ENCODE results near the gene MCC.

Gene MCC

DNA sequence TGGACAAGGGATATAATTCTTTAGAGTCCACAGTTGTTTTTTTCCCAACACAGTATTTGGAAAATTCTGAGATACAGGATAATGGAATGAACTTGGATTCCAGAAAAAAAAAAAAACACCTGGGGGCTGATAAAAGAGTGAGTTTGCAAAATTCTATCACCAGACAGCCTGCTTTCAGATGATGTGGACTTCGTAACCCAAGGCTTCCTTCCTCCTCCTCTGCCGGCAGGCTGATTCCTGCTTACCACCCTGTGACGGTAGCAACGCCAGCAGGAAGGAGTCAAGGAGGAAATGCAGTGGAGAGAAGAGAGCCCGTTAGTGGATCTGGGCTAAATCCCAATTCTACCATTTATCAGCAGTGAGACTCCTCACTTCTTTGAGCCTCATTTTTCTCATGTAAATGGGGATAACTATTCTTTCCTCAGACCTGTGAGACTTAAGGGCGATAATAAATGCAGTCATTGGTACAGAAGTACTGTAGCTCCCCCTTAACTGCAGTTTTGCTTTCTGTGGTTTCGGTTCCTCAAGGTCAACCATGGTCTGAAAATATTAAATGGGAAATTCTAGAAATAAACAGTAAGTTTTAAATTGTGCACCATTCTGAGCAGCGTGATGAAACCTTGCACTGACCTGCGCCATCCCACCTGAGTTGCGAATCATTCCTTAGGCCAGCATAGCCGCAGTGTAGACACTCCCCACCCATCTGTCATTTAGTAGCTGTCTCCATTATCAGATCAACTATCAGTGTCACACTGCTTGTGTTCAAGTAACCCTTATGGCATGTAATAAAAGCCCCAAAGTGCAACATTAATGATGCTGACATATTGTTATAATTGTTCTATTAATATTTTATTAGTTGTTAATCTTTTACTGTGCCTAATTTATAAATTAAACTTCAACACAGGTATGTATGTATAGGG lies 440.3 kb downstream of the MCC start:
- peak; percentile 49 for DNase-seq (ENCODE audit: low read depth)
- no peak for TF ChIP-seq CTCF (IDR thresholded peaks at IDR 0.05; ENCODE audit: low read length, missing control alignments)
- no peak overlapping the region for H3K4me3 ChIP-seq (replicated peaks; ENCODE audit: low read depth, low read length)

DNA sequence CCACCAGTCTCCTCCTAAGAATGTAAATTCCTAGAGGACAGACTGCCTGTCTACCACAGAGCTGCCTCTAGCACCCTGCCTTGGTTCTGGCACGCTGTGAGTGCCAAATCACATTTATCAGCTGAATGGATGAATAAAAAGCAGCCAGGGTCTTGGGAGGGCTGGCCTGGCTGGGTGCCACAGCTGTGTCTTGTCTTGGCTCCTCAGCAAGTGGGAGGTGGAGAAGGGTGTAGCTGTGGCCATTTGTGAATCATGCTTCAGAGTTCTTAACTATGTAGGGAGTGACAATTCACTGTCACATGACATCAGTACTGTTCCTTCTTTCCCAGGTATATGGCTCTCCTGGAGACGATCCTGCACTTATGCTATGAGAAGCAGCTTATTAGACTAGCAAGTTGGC lies 441.0 kb downstream of the MCC start:
- peak; percentile 69 for DNase-seq (ENCODE audit: low read depth)
- no peak overlapping the region for H3K4me3 ChIP-seq (replicated peaks; ENCODE audit: low read depth, low read length)
- no peak for TF ChIP-seq CTCF (IDR thresholded peaks at IDR 0.05; ENCODE audit: low read length, missing control alignments)

DNA sequence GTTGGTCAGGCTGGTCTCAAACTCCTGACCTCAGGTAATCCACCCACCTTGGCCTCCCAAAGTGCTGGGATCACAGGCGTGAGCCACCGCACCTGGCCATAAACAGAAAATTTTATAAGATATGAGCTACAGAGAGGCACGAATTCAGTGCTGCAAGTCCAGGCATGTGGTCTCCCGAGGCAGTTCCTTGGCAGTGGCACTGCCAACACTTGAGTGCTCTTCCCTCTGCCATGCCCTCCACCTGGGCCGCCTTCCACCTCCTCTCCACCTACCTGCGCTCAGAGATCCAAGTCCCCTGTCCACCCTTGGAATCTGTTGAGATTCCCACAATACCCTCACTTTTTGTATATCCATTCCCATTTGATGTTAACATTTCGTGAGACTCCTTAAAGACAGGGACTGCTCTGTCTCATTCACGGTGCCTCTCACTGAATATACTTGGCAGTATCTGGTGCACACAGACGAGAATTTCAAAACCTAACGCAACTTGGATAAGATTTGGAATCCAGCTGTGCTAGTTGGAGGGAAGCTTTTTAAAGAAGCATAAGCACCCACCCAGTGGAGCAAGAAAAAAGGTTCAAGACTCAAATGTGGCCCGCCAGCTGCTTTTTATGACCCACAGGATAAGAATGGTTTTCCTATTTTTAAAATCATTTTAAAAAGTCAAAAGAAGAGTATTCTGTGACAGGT lies 443.3 kb downstream of the MCC start:
- no peak overlapping the region for H3K4me3 ChIP-seq (replicated peaks; ENCODE audit: low read depth, low read length)
- TF ChIP-seq CTCF (IDR thresholded peaks at IDR 0.05; ENCODE audit: low read length, missing control alignments) = no peak
- no peak for DNase-seq (ENCODE audit: low read depth)

GRCh38 chr5:113043491-113043931 lies 444.7 kb downstream of the MCC start:
- TF ChIP-seq CTCF (IDR thresholded peaks at IDR 0.05; ENCODE audit: low read length, missing control alignments) = no peak
- no peak overlapping the region for H3K4me3 ChIP-seq (replicated peaks; ENCODE audit: low read depth, low read length)
- peak; percentile 41 for DNase-seq (ENCODE audit: low read depth)

DNA sequence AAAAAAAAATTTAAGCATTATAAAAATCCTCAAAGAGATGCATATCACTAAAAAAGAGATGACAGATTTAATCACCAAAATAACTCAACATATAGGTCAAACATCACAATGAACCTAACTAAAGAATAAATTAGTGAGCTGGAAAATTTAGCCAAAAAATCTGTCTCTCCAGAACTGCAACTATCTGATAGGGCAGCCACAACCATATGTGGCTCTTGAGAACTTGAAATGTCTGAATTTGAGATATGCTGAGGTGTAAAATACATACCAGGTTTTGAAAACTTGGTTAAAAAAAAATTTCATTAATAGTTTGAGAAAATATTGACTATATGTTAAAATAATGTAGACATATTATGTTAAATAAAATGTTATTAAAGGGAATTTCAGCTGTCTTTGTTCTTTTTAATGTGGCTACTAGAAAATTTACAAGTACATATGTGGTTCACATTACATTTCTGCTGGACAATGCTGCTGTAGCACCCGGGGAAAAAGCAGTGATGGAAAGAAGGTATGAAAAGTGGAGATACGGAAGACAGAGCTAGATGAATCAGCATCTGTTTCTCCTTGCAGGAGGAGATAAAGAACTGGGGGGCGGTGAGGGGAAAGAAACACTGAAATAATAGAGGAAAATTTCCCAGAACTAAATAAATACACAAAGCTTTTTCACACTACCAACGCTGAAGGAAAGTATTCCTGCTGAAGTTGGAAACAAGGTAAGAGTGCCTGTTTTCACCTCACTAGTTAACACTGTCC lies 445.6 kb downstream of the MCC start:
- H3K4me3 ChIP-seq (replicated peaks; ENCODE audit: low read depth, low read length) = no peak overlapping the region
- no peak for DNase-seq (ENCODE audit: low read depth)
- no peak for TF ChIP-seq CTCF (IDR thresholded peaks at IDR 0.05; ENCODE audit: low read length, missing control alignments)

GRCh38 chr5:113040672-113041260 lies 447.5 kb downstream of the MCC start:
- no peak for TF ChIP-seq CTCF (IDR thresholded peaks at IDR 0.05; ENCODE audit: low read length, missing control alignments)
- no peak for DNase-seq (ENCODE audit: low read depth)
- H3K4me3 ChIP-seq (replicated peaks; ENCODE audit: low read depth, low read length) = no peak overlapping the region
